Measurements from ENCODE around the gene CMIP.
A peak's percentile ranks its signal among the peaks of the same experiment; 100 is the strongest.

Gene CMIP

GRCh38 chr16:81467072-81467471 is 22.5 kb downstream of the CMIP start:
- H3K27ac ChIP-seq (ENCODE audit: low read length) = peak overlapping the region; percentile 52
- H3K4me1 ChIP-seq (ENCODE audit: insufficient read depth, low read length) = peaks cover 52% of the 10 kb centered on the region
- no peak overlapping the region for H2AFZ ChIP-seq (ENCODE audit: low read depth, low read length)
- DNase-seq = no peak
- TF ChIP-seq EZH2 (IDR thresholded peaks at IDR 0.05; ENCODE audit: borderline replicate concordance, low read depth, low read length, severe bottlenecking) (no peak), CTCF (IDR thresholded peaks at IDR 0.05; ENCODE audit: borderline replicate concordance, extremely low read depth, low read length, poor library complexity, severe bottlenecking) (no peak)
- peaks cover 89% of the 10 kb centered on the region for H3K79me2 ChIP-seq (ENCODE audit: insufficient read depth, low read length)
- no peak overlapping the region for H3K4me2 ChIP-seq (ENCODE audit: insufficient read depth, low read length)
- H3K4me3 ChIP-seq (ENCODE audit: low read depth in 1 of 2, low read length in 2 of 2) = no peak overlapping the region
- no peak for ATAC-seq (ENCODE audit: insufficient read depth, low read depth)
- no peaks in the 10 kb centered on the region for H3K27me3 ChIP-seq (ENCODE audit: insufficient read depth, low read length, poor library complexity)
- H3K36me3 ChIP-seq (ENCODE audit: insufficient read depth, low read length) = peaks cover 38% of the 10 kb centered on the region
- H3K9me3 ChIP-seq (ENCODE audit: insufficient read depth, low read length, severe bottlenecking) = no peaks in the 10 kb centered on the region
- peaks cover 77% of the 10 kb centered on the region for H4K20me1 ChIP-seq (ENCODE audit: insufficient read depth, low read length)
- no peak overlapping the region for H3K9ac ChIP-seq (ENCODE audit: low read depth, low read length)

GRCh38 chr16:81467815-81468214 is 23.2 kb downstream of the CMIP start:
- Histone ChIP-seq H3K79me2 (ENCODE audit: insufficient read depth, low read length) (peaks cover 89% of the 10 kb centered on the region), H3K27me3 (ENCODE audit: insufficient read depth, low read length, poor library complexity) (no peaks in the 10 kb centered on the region), H3K9me3 (ENCODE audit: insufficient read depth, low read length, severe bottlenecking) (no peaks in the 10 kb centered on the region), H3K27ac (ENCODE audit: low read length) (peak overlapping the region; percentile 85), H3K4me2 (ENCODE audit: insufficient read depth, low read length) (no peak overlapping the region), H3K4me1 (ENCODE audit: insufficient read depth, low read length) (peaks cover 52% of the 10 kb centered on the region), H2AFZ (ENCODE audit: low read depth, low read length) (no peak overlapping the region), H4K20me1 (ENCODE audit: insufficient read depth, low read length) (peaks cover 77% of the 10 kb centered on the region), H3K4me3 (ENCODE audit: low read depth in 1 of 2, low read length in 2 of 2) (no peak overlapping the region), H3K36me3 (ENCODE audit: insufficient read depth, low read length) (peaks cover 40% of the 10 kb centered on the region), H3K9ac (ENCODE audit: low read depth, low read length) (0 out of 2 replicates have a peak overlapping the region, but pooled peaks have one; percentile 51)
- TF ChIP-seq CTCF (IDR thresholded peaks at IDR 0.05; ENCODE audit: borderline replicate concordance, extremely low read depth, low read length, poor library complexity, severe bottlenecking) = no peak
- TF ChIP-seq EZH2 (IDR thresholded peaks at IDR 0.05; ENCODE audit: borderline replicate concordance, low read depth, low read length, severe bottlenecking) = no peak
- no peak for DNase-seq
- ATAC-seq (ENCODE audit: insufficient read depth, low read depth) = no peak

GRCh38 chr16:81468269-81468902 is 23.8 kb downstream of the CMIP start:
- peak overlapping the region; percentile 64 for H3K4me2 ChIP-seq (ENCODE audit: insufficient read depth, low read length)
- peaks cover 89% of the 10 kb centered on the region for H3K79me2 ChIP-seq (ENCODE audit: insufficient read depth, low read length)
- H3K4me1 ChIP-seq (ENCODE audit: insufficient read depth, low read length) = peaks cover 52% of the 10 kb centered on the region
- H3K9ac ChIP-seq (ENCODE audit: low read depth, low read length) = peak overlapping the region; percentile 51
- peaks cover 39% of the 10 kb centered on the region for H3K36me3 ChIP-seq (ENCODE audit: insufficient read depth, low read length)
- H2AFZ ChIP-seq (ENCODE audit: low read depth, low read length) = no peak overlapping the region
- H3K27ac ChIP-seq (ENCODE audit: low read length) = peak overlapping the region; percentile 85
- no peaks in the 10 kb centered on the region for H3K27me3 ChIP-seq (ENCODE audit: insufficient read depth, low read length, poor library complexity)
- H3K9me3 ChIP-seq (ENCODE audit: insufficient read depth, low read length, severe bottlenecking) = no peaks in the 10 kb centered on the region
- H4K20me1 ChIP-seq (ENCODE audit: insufficient read depth, low read length) = peaks cover 74% of the 10 kb centered on the region
- no peak for TF ChIP-seq CTCF (IDR thresholded peaks at IDR 0.05; ENCODE audit: borderline replicate concordance, extremely low read depth, low read length, poor library complexity, severe bottlenecking)
- TF ChIP-seq EZH2 (IDR thresholded peaks at IDR 0.05; ENCODE audit: borderline replicate concordance, low read depth, low read length, severe bottlenecking) = no peak
- no peak overlapping the region for H3K4me3 ChIP-seq (ENCODE audit: low read depth in 1 of 2, low read length in 2 of 2)
- DNase-seq (no peak), ATAC-seq (ENCODE audit: insufficient read depth, low read depth) (no peak)
